ENCODE results near the gene OPA3. TPM values are rescaled to one million over a fixed set of nuclear protein-coding genes. Genes with fewer than 3 reads are reported as not detected.

Gene OPA3
- total and polyA plus RNA-seq, 2 experiments from 2014 or later, result 11.5 to 14.5 TPM

GRCh38 chr19:45608948-45609347, 24.3 kb upstream of the OPA3 start (continued):
- no peak for TF ChIP-seq ZNF462 (CRISPR knock-in tag; IDR thresholded peaks at IDR 0.05)
- TF ChIP-seq, protein P1, sequence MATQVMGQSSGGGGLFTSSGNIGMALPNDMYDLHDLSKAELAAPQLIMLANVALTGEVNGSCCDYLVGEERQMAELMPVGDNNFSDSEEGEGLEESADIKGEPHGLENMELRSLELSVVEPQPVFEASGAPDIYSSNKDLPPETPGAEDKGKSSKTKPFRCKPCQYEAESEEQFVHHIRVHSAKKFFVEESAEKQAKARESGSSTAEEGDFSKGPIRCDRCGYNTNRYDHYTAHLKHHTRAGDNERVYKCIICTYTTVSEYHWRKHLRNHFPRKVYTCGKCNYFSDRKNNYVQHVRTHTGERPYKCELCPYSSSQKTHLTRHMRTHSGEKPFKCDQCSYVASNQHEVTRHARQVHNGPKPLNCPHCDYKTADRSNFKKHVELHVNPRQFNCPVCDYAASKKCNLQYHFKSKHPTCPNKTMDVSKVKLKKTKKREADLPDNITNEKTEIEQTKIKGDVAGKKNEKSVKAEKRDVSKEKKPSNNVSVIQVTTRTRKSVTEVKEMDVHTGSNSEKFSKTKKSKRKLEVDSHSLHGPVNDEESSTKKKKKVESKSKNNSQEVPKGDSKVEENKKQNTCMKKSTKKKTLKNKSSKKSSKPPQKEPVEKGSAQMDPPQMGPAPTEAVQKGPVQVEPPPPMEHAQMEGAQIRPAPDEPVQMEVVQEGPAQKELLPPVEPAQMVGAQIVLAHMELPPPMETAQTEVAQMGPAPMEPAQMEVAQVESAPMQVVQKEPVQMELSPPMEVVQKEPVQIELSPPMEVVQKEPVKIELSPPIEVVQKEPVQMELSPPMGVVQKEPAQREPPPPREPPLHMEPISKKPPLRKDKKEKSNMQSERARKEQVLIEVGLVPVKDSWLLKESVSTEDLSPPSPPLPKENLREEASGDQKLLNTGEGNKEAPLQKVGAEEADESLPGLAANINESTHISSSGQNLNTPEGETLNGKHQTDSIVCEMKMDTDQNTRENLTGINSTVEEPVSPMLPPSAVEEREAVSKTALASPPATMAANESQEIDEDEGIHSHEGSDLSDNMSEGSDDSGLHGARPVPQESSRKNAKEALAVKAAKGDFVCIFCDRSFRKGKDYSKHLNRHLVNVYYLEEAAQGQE (IDR thresholded peaks at IDR 0.05; ENCODE audit: unreplicated experiment), result no peak
- no peak for TF ChIP-seq JUNB (IDR thresholded peaks at IDR 0.05; ENCODE audit: unreplicated experiment)

Measured in GM23338 (cell line).